GM18508 (cell line): ENCODE data around the gene KIAA1328.

Source experiments
- ATAC-seq: cut with Tn5 transposase; IDR thresholded peaks from one replicate; pipeline ENCODE4 v1.9.1; 2021; ENCODE audit warnings: moderate number of reproducible peaks; ENCODE audit not compliant: insufficient read depth, unreplicated experiment

KIAA1328 gene

GRCh38 chr18:37246779-37247340, 417.9 kb downstream of the KIAA1328 start:
- no peak for ATAC-seq

GRCh38 chr18:37247497-37248161, 418.7 kb downstream of the KIAA1328 start:
- no peak for ATAC-seq

- ATAC-seq: no peak
Observed at GRCh38 chr18:37248281-37248680, 419.4 kb downstream of the KIAA1328 start.

- no peak for ATAC-seq
Observed at GRCh38 chr18:37249171-37249886, 420.4 kb downstream of the KIAA1328 start.

- ATAC-seq: no peak
Observed at GRCh38 chr18:37249895-37250618, 421.1 kb downstream of the KIAA1328 start.

GRCh38 chr18:37251679-37252078, 422.8 kb downstream of the KIAA1328 start:
- ATAC-seq: no peak

GRCh38 chr18:37252342-37252741, 423.4 kb downstream of the KIAA1328 start:
- ATAC-seq: no peak

GRCh38 chr18:37252854-37253393, 424.0 kb downstream of the KIAA1328 start:
- ATAC-seq: no peak

- no peak for ATAC-seq
Observed at GRCh38 chr18:37253394-37254235, 424.7 kb downstream of the KIAA1328 start.

GRCh38 chr18:37254236-37254754, 425.4 kb downstream of the KIAA1328 start:
- no peak for ATAC-seq

GRCh38 chr18:37254973-37255372, 426.0 kb downstream of the KIAA1328 start:
- no peak for ATAC-seq

GRCh38 chr18:37258131-37258530, 429.2 kb downstream of the KIAA1328 start:
- no peak for ATAC-seq

GRCh38 chr18:37258819-37259218, 429.9 kb downstream of the KIAA1328 start:
- no peak for ATAC-seq

- ATAC-seq: no peak
Observed at GRCh38 chr18:37259711-37260110, 430.8 kb downstream of the KIAA1328 start.

GRCh38 chr18:37260367-37261093, 431.6 kb downstream of the KIAA1328 start:
- ATAC-seq: no peak

- ATAC-seq: no peak
Observed at GRCh38 chr18:37261246-37261840, 432.4 kb downstream of the KIAA1328 start.

GRCh38 chr18:37261988-37262387, 433.1 kb downstream of the KIAA1328 start:
- no peak for ATAC-seq

- ATAC-seq: no peak
Observed at GRCh38 chr18:37264956-37265355, 436.0 kb downstream of the KIAA1328 start.

GRCh38 chr18:37265382-37265781, 436.5 kb downstream of the KIAA1328 start:
- no peak for ATAC-seq
